Stimulated activated CD8-positive, alpha-beta memory T cell treated with anti-CD3 and anti-CD28 coated beads, Interleukin-12 subunit alpha, Interleukin-12 subunit beta, amount 100 ng/mL, for 24 hours (primary cell): ENCODE measurements around the gene P4HA3.

Source experiments
- DNase-seq: peaks from one replicate; pipeline ENCODE4 v3.0.0-alpha.2; 2020; ENCODE audit errors: extremely low read depth

P4HA3 gene

GRCh38 chr11:74316772-74317505 lies 5.5 kb upstream of the P4HA3 start:
- DNase-seq = no peak

GRCh38 chr11:74312326-74312725 lies 886 bp upstream of the P4HA3 start:
- no peak for DNase-seq

- no peak for DNase-seq
Measured at GRCh38 chr11:74310857-74311256, 583 bp downstream of the P4HA3 start.

- no peak for DNase-seq
Measured at GRCh38 chr11:74307434-74307833, 4.0 kb downstream of the P4HA3 start.

- no peak for DNase-seq
Measured at GRCh38 chr11:74306435-74307175, 4.8 kb downstream of the P4HA3 start.

- DNase-seq = no peak
Measured at GRCh38 chr11:74299015-74299414, 12.4 kb downstream of the P4HA3 start.

GRCh38 chr11:74297484-74297883 lies 14.0 kb downstream of the P4HA3 start:
- DNase-seq = no peak

- no peak for DNase-seq
Measured at GRCh38 chr11:74288911-74289310, 22.5 kb downstream of the P4HA3 start.

GRCh38 chr11:74288161-74288560 lies 23.3 kb downstream of the P4HA3 start:
- no peak for DNase-seq

- no peak for DNase-seq
Measured at GRCh38 chr11:74284466-74284865, 27.0 kb downstream of the P4HA3 start.

GRCh38 chr11:74283580-74284180 lies 27.8 kb downstream of the P4HA3 start:
- no peak for DNase-seq

- DNase-seq = no peak
Measured at GRCh38 chr11:74282914-74283371, 28.5 kb downstream of the P4HA3 start.

- no peak for DNase-seq
Measured at GRCh38 chr11:74282421-74282820, 29.0 kb downstream of the P4HA3 start.

- no peak for DNase-seq
Measured at GRCh38 chr11:74280494-74280893, 30.9 kb downstream of the P4HA3 start.

GRCh38 chr11:74279256-74279655 lies 32.2 kb downstream of the P4HA3 start:
- no peak for DNase-seq

- DNase-seq = no peak
Measured at GRCh38 chr11:74278721-74279161, 32.7 kb downstream of the P4HA3 start.

GRCh38 chr11:74278103-74278502 lies 33.3 kb downstream of the P4HA3 start:
- no peak for DNase-seq

GRCh38 chr11:74276581-74276980 lies 34.9 kb downstream of the P4HA3 start:
- DNase-seq = no peak

GRCh38 chr11:74272276-74272675 lies 39.2 kb downstream of the P4HA3 start:
- no peak for DNase-seq

- DNase-seq = no peak
Measured at GRCh38 chr11:74269161-74269811, 42.2 kb downstream of the P4HA3 start.

- no peak for DNase-seq
Measured at GRCh38 chr11:74268456-74268855, 43.0 kb downstream of the P4HA3 start.

- no peak for DNase-seq
Measured at GRCh38 chr11:74267014-74267413, 44.4 kb downstream of the P4HA3 start.
